Stomach (tissue), 9 donors: ENCODE results near the gene LRP11. TPM values are rescaled to one million over a fixed set of nuclear protein-coding genes. Genes with fewer than 3 reads are reported as not detected.
"Not testable (repeated sequence)": the region's sequence is repeated elsewhere in the genome, so short reads cannot be mapped to it uniquely, and the experiment has no call there.

Experiments
- DNase-seq, 2 donors: peaks; one replicate each; pipeline versions ENCODE4 v3.0.0 to v3.0.0-alpha.2; 2013 to 2019
- H3K27ac ChIP-seq, 5 donors: fragments of 200-600 bp in 4 of 5; sonication (generic) in 4 of 5; one replicate each; pipeline ENCODE4 v1.5.1; 2013 to 2019; ENCODE audit warnings: mild to moderate bottlenecking in 1 of 5, moderate library complexity in 1 of 5
- H3K27me3 ChIP-seq, 3 donors: fragments of 200-600 bp; sonication (generic); one replicate each; pipeline ENCODE4 v1.5.1; 2017 to 2019; ENCODE audit warnings: mixed run types in 1 of 3
- H3K36me3 ChIP-seq, 4 donors: fragments of 200-600 bp; sonication (generic); 1 replicate in 3 of 4; 2 replicates in 1 of 4; pipeline ENCODE4 v1.5.1; 2016 to 2019
- H3K4me1 ChIP-seq, 4 donors: fragments of 200-600 bp; sonication (generic); one replicate each; pipeline ENCODE4 v1.5.1; 2016 to 2019
- H3K4me3 ChIP-seq, 4 donors: fragments of 200-600 bp; sonication (generic) in 3 of 4; one replicate each; pipeline ENCODE4 v1.5.1; 2016 to 2019; ENCODE audit warnings: mild to moderate bottlenecking in 1 of 4
- H3K9me3 ChIP-seq, 4 donors: fragments of 200-600 bp; sonication (generic); one replicate each; pipeline ENCODE4 v1.5.1; 2016 to 2019
- EP300 ChIP-seq: sonication (generic); formaldehyde crosslinking; IDR thresholded peaks from one replicate; pipeline ENCODE4 v1.6.1; 2017; ENCODE audit warnings: antibody characterized with exemption
- POLR2A ChIP-seq, 4 donors: fragments of 450-650 bp; IDR thresholded peaks; one replicate each; pipeline ENCODE4 v1.6.1; 2016; ENCODE audit warnings: antibody characterized with exemption in 4 of 4, control low read depth in 2 of 4, mild to moderate bottlenecking in 1 of 4, moderate library complexity in 1 of 4
- POLR2AphosphoS5 ChIP-seq, 3 donors: sonication (generic); formaldehyde crosslinking; IDR thresholded peaks; one replicate each; pipeline ENCODE4 v1.6.1; 2016; ENCODE audit warnings: antibody characterized with exemption in 3 of 3
- WGBS, 5 donors: extraction: QIAGEN DNeasy Blood & Tissue Kit in 3 of 5; methylation state at CpG; one replicate each; pipeline versions ENCODE4 v1.1.5 to v1.1.7; 2013 to 2018; 5-methylcytosine and 5-hydroxymethylcytosine counted together
- intact Hi-C: fragments of 100-400 bp; cut with DNase I; formaldehyde crosslinking; loops from one replicate; pipeline ENCODE4 v1.15.1; 2023; ENCODE audit warnings: low total_unique reads
- polyA plus RNA-seq, 3 donors: library from polyadenylated mRNA; stranded (reverse); fragments of 200-250 nt; gene quantifications; one replicate each; pipeline ENCODE4 v1.2.3, GENCODE V29; 2013
- total RNA-seq, 5 donors: library from RNA; depleted of rRNA; stranded (reverse); fragments of >200 nt; gene quantifications; one replicate each; pipeline versions ENCODE4 v1.1.0 to v1.2.3, GENCODE V29; 2014 to 2016
- TF ChIP-seq, protein P1 (sequence below), 7 experiments: fragments of 450-650 bp in 4 of 7; fragments of 200-600 bp in 3 of 7; sonication (generic) in 3 of 7; IDR thresholded peaks; one replicate each; pipeline ENCODE4 v1.5.1; 2016 to 2019; ENCODE audit warnings: antibody characterized with exemption in 7 of 7, control low read depth in 2 of 7, mild to moderate bottlenecking in 1 of 7
- donor health status: healthy with polysubstance abuse.
- donor health status: Bipolar disorder and iron deficiency.
- donor health status: healthy.

LRP11 gene
- total and polyA plus RNA-seq, 8 donors, result 1.8 to 80.8 (median 12.8) TPM

DNA sequence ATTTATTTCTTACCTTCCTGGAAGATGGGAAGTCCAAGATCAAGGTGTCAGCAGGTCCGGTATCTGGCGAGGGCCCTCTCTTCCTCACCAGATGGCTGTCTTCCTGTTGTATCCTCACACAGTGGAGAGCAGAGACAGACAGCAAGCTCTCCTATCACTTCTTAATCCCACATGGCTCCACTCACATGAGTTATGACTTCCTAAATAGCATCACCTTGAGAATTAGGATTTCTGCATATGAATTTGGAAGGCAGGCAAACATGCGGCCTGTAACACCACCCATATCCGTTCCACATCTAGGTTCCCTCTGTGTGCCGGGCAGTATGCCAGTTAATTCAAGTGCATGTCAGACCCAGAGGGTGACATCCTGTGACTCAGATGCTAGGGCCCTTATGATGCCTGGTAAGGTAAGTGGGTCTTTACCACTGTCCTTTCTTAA, 31.7 kb upstream of the LRP11 start:
- no peak overlapping the region for H3K4me3 ChIP-seq
- H3K36me3 ChIP-seq, result no peaks in the 10 kb centered on the region
- no peak for DNase-seq
- intact Hi-C loops, result no loop called here
- 38 to 56% (median 43%) methylated on average over 5 of the region's 5 CpGs for WGBS, 5 donors
- H3K4me1 ChIP-seq, result peaks cover 30 to 41% (median 36%) of the 10 kb centered on the region in 4 donors
- no peaks in the 10 kb centered on the region for H3K9me3 ChIP-seq
- no peaks in the 10 kb centered on the region for H3K27me3 ChIP-seq
- H3K27ac ChIP-seq, result peak overlapping the region; percentile 59 to 87 (median 77)
- TF ChIP-seq POLR2A (IDR thresholded peaks at IDR 0.05), result no peak
- TF ChIP-seq, protein P1, sequence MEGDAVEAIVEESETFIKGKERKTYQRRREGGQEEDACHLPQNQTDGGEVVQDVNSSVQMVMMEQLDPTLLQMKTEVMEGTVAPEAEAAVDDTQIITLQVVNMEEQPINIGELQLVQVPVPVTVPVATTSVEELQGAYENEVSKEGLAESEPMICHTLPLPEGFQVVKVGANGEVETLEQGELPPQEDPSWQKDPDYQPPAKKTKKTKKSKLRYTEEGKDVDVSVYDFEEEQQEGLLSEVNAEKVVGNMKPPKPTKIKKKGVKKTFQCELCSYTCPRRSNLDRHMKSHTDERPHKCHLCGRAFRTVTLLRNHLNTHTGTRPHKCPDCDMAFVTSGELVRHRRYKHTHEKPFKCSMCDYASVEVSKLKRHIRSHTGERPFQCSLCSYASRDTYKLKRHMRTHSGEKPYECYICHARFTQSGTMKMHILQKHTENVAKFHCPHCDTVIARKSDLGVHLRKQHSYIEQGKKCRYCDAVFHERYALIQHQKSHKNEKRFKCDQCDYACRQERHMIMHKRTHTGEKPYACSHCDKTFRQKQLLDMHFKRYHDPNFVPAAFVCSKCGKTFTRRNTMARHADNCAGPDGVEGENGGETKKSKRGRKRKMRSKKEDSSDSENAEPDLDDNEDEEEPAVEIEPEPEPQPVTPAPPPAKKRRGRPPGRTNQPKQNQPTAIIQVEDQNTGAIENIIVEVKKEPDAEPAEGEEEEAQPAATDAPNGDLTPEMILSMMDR (IDR thresholded peaks at IDR 0.05), result no peak
- TF ChIP-seq EP300, result no peak
- TF ChIP-seq POLR2AphosphoS5 (IDR thresholded peaks at IDR 0.05), result no peak

DNA sequence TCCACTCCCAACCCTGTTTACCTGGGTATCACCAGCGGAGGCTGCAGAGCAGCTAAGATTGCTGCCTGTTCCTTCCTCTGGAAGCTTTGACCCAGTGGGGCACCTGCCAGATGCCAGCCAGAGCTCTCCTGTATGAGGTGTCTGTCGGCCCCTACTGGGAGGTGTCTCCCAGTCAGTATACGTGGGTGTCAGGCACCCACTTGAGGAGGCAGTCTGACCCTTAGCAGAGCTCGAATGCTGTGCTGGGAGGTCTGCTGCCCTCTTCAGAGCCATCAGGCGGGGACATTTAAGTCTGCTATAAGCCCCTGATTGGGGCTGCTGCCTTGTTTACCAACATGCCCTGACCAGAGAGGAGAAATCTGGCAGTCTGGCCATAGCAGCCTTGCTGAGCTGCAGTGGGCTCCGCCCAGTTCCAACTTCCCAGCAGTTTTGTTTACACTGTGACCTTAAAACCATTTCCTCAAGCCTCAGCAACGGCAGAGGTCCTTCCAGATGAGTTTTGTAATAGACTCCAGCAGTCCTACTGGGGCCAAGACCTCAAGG, 31.0 kb upstream of the LRP11 start:
- Histone ChIP-seq H3K4me1 (peaks cover 30 to 46% (median 36%) of the 10 kb centered on the region in 4 donors), H3K9me3 (no peaks in the 10 kb centered on the region), H3K27ac (peak overlapping the region; percentile 74 to 87 (median 77)), H3K27me3 (no peaks in the 10 kb centered on the region), H3K4me3 (peak overlapping the region in 2 of 4 donors; percentile 8 to 15), H3K36me3 (no peaks in the 10 kb centered on the region)
- TF ChIP-seq POLR2AphosphoS5 (IDR thresholded peaks at IDR 0.05) (peak in 2 of 3 donors; percentile 24 to 77), POLR2A (IDR thresholded peaks at IDR 0.05) (no peak), EP300 (no peak)
- TF ChIP-seq, protein P1 (IDR thresholded peaks at IDR 0.05), result no peak
- peak; percentile 78 to 84 for DNase-seq
- intact Hi-C loops, result no loop called here
- whole genome bisulfite sequencing, 5 donors, result 10 to 24% (median 19%) methylated on average over 4 to 7 of the region's 7 CpGs

DNA sequence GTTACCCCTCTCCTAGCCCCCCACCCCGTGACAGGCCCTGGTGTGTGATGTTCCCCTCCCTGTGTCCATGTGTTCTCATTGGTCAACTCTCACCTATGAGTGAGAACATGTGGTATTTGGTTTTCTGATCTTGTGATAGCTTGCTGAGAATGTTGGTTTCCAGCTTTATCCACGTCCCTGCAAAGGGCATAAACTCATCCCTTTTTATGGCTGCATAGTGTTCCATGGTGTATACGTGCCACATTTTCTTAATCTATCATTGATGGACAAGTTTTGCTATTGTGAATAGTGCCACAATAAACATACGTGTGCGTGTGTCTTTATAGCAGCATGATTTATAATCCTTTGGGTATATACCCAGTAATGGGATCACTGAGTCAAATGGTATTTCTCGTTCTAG, 27.7 kb upstream of the LRP11 start:
- H3K4me1 ChIP-seq, result peaks cover 22 to 32% (median 24%) of the 10 kb centered on the region in 4 donors
- DNase-seq, intact Hi-C loops, H3K9me3 ChIP-seq, H3K36me3 ChIP-seq, H3K27me3 ChIP-seq, H3K4me3 ChIP-seq, H3K27ac ChIP-seq: not testable (repeated sequence)
- 70 to 90% (median 82%) methylated on average over 6 of the region's 6 CpGs for WGBS, 5 donors

DNA sequence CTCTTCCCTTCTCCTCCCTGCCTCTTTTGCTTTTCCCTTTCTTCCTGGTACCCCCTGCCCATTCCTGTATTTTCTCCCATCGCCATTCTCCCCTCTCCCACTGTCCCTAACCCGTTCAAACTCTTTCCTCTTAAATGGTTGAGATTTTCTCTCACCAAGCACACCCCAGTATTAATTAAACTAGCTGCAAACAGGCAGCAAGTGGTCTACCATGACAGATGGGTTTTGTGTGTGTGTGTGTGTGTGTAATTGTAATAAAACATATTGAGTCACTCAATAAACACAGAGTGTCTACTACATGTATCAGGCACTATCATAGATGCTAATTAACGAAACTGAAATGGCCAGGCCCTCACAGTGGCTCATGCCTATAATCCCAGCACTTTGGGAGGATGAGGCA, 27.1 kb upstream of the LRP11 start:
- TF ChIP-seq POLR2A (IDR thresholded peaks at IDR 0.05) (no peak), EP300 (no peak), POLR2AphosphoS5 (IDR thresholded peaks at IDR 0.05) (no peak)
- TF ChIP-seq, protein P1 (IDR thresholded peaks at IDR 0.05), result no peak
- intact Hi-C loops, result no loop called here
- H3K4me1 ChIP-seq, result peaks cover 16 to 26% (median 18%) of the 10 kb centered on the region in 4 donors
- WGBS, 5 donors, result 75 to 88% (median 83%) methylated on average over 3 of the region's 3 CpGs
- H3K27ac ChIP-seq, result no peak overlapping the region
- H3K9me3 ChIP-seq, result no peaks in the 10 kb centered on the region
- DNase-seq, result no peak
- H3K36me3 ChIP-seq, result no peaks in the 10 kb centered on the region
- no peaks in the 10 kb centered on the region for H3K27me3 ChIP-seq
- H3K4me3 ChIP-seq, result no peak overlapping the region

DNA sequence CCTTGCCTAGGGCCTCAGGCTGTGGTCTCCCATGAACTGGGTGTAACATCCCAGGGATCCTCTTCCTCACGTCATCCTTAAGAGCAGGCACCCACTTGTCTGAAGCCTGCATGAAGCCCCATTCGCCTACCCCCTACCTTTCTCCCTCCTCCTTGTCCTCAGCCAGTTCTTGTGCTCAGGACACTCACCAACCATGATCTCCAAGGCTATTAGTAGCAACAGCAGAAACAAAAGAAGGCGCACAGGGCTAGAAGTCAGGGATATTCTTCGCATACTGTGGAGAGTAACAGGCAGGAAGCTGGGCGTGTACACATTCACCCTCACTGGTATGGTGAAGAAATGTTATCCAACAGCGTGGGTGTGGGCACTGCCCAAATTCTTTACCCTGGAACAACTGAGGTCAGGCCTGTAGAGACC, 26.5 kb upstream of the LRP11 start:
- 43 to 58% (median 54%) methylated on average over 6 of the region's 6 CpGs for WGBS, 5 donors
- no peaks in the 10 kb centered on the region for H3K36me3 ChIP-seq
- intact Hi-C loops, result no loop called here
- H3K27ac ChIP-seq, result no peak overlapping the region
- no peaks in the 10 kb centered on the region for H3K27me3 ChIP-seq
- no peak overlapping the region for H3K4me3 ChIP-seq
- H3K4me1 ChIP-seq, result peaks cover 10 to 20% (median 12%) of the 10 kb centered on the region in 4 donors
- H3K9me3 ChIP-seq, result no peaks in the 10 kb centered on the region
- no peak for DNase-seq
- TF ChIP-seq POLR2A (IDR thresholded peaks at IDR 0.05), result no peak
- no peak for TF ChIP-seq POLR2AphosphoS5 (IDR thresholded peaks at IDR 0.05)
- TF ChIP-seq EP300, result no peak
- TF ChIP-seq, protein P1 (IDR thresholded peaks at IDR 0.05), result no peak
